ENCODE data around the gene CCDC177. TPM values are rescaled to one million over a fixed set of nuclear protein-coding genes. Genes with fewer than 3 reads are reported as not detected.

CCDC177 gene
- total RNA-seq, 4 donors from 2014 or later, result not detected

DNA sequence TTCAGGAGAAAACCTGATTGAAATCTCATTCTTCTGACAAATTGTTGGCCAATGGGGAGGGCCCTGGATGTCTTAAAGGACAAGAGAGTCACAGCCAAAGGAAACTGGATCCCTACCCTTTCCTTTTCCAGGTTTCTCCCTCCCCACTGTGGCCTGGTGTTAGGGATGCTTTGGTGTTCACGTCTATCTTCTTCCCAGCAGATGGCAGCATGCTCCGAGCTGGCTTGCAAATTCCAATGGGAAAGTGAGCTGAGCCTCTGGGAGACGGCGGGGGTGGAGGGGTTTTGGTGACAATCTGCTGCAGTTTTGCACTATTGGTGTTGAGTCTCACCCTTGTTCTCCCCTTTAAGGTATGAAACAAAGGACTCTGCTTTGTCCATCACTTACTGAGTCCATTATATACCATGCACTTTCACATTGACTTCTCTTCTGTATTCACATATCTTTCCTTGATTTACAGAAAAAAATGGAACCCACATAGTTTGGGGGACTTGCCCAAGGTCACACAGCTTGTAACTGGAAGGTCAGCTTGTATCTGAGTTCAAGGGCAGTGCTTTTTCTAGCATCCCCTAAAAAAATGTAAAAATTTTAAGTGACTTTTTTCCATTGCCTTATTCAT, 39.3 kb downstream of the CCDC177 start:
- TF ChIP-seq, protein P1, sequence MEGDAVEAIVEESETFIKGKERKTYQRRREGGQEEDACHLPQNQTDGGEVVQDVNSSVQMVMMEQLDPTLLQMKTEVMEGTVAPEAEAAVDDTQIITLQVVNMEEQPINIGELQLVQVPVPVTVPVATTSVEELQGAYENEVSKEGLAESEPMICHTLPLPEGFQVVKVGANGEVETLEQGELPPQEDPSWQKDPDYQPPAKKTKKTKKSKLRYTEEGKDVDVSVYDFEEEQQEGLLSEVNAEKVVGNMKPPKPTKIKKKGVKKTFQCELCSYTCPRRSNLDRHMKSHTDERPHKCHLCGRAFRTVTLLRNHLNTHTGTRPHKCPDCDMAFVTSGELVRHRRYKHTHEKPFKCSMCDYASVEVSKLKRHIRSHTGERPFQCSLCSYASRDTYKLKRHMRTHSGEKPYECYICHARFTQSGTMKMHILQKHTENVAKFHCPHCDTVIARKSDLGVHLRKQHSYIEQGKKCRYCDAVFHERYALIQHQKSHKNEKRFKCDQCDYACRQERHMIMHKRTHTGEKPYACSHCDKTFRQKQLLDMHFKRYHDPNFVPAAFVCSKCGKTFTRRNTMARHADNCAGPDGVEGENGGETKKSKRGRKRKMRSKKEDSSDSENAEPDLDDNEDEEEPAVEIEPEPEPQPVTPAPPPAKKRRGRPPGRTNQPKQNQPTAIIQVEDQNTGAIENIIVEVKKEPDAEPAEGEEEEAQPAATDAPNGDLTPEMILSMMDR (IDR thresholded peaks at IDR 0.05), result peak in 4 of 6 experiments; percentile 42 to 69 (median 51)
- no peak for TF ChIP-seq POLR2A (IDR thresholded peaks at IDR 0.05)
- peak; percentile 50 to 51 for DNase-seq
- Histone ChIP-seq H3K27me3 (no peaks in the 10 kb centered on the region), H3K36me3 (no peaks in the 10 kb centered on the region), H3K4me1 (no peaks in the 10 kb centered on the region), H3K9me3 (no peaks in the 10 kb centered on the region), H3K4me3 (replicated peaks in 1 of 3) (no peak overlapping the region), H3K27ac (no peak overlapping the region)
- intact Hi-C loops (cut with DNase I), result no loop called here
- WGBS, 2 donors, result 1 to 3% methylated on average over 4 of the region's 4 CpGs

DNA sequence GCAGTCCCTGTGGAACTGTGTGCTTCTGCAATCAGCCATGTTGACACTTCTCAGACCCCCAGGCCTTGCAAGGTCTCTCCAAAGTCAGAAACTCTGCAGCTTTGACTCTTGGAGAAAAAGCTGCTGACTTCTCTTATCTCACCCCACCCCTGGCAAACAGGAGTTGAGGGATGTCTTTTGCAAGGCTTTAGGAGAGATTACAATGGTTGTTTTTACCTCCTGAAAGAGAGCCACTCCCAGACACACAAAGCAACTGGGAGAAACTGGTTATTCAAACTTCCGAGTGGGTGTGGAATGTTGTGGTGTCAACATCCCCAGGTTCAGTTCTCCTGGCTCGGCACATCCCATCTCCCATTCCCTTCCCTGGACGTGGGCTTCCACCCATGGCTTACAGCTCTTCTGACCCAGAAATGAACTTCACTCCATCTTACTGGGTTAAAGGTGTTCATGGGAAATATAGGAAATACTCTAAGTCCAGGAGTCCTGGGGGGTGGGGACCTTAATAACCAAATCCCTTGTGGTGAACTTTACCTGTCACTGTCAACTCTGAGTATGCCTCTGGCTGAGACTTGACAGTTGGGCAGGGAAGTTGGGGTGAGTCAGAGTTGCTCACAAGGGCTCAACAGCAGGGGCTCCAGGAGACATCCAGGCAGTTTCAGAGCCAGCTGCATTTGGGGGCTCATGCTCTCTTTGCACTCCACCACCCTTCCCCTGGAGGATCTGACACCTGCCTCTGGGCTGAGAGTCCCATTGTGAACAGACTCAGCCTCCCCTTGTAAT, 41.9 kb downstream of the CCDC177 start:
- H3K4me1 ChIP-seq, result no peaks in the 10 kb centered on the region
- H3K36me3 ChIP-seq, result no peaks in the 10 kb centered on the region
- DNase-seq, result no peak
- no peaks in the 10 kb centered on the region for H3K9me3 ChIP-seq
- intact Hi-C loops (cut with DNase I), result no loop called here
- TF ChIP-seq POLR2A (IDR thresholded peaks at IDR 0.05), result no peak
- TF ChIP-seq, protein P1 (IDR thresholded peaks at IDR 0.05), result no peak
- no peak overlapping the region for H3K27ac ChIP-seq
- H3K27me3 ChIP-seq, result no peaks in the 10 kb centered on the region
- H3K4me3 ChIP-seq (replicated peaks in 1 of 3), result no peak overlapping the region
- WGBS, 2 donors, result 32 to 60% methylated on average over 3 of the region's 3 CpGs

DNA sequence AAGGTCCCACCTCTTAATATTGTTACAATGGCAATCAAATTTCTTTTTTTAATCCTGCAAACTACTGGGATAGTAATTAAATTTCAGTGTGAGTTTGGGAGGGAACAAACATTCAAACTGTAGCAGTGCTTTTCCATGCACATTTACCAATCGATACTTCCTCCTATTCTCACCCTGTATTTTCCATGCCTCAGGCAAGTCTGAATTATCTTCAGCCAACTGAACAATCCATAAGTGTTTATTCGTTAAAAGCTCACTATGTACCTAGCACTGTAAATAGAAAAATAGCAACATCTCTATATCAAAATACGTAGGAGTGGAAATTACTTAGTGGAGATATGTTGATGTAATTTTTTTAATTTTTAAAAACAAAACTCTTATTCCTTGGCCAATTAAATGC, 43.5 kb downstream of the CCDC177 start:
- no peak overlapping the region for H3K27ac ChIP-seq
- H3K27me3 ChIP-seq, result no peaks in the 10 kb centered on the region
- no peaks in the 10 kb centered on the region for H3K4me1 ChIP-seq
- intact Hi-C loops (cut with DNase I), result no loop called here
- DNase-seq, result no peak
- WGBS, 2 donors, result 88 to 89% methylated on average over 3 of the region's 3 CpGs
- no peak overlapping the region for H3K4me3 ChIP-seq (replicated peaks in 1 of 3)
- no peak for TF ChIP-seq POLR2A (IDR thresholded peaks at IDR 0.05)
- TF ChIP-seq, protein P1 (IDR thresholded peaks at IDR 0.05), result no peak
- H3K9me3 ChIP-seq, result no peaks in the 10 kb centered on the region
- H3K36me3 ChIP-seq, result no peaks in the 10 kb centered on the region

DNA sequence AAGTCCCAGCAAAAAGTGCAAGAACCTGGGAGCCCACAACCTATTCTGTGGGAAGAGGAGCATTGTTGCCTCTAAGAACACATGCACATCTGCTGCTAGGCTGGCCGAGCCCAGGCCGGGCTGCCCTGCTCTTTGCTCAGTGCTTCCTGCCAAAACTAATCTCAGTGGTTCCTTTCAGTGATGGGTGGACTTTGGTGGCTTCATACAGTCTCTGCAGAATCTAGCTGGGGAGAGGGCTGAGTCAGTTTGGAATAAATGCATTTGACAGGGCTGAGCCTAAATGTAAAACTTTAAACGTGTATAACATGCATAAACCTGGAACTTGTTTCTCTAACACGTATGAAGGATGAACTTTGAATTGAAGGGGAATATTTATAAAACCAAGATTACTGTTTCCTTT, 44.6 kb downstream of the CCDC177 start:
- Histone ChIP-seq H3K27ac (no peak overlapping the region), H3K4me1 (no peaks in the 10 kb centered on the region), H3K27me3 (no peaks in the 10 kb centered on the region), H3K4me3 (replicated peaks in 1 of 3) (no peak overlapping the region), H3K36me3 (no peaks in the 10 kb centered on the region), H3K9me3 (no peaks in the 10 kb centered on the region)
- DNase-seq, result no peak
- 63 to 74% methylated on average over 4 of the region's 4 CpGs for WGBS, 2 donors
- TF ChIP-seq, protein P1 (IDR thresholded peaks at IDR 0.05), result no peak
- TF ChIP-seq POLR2A (IDR thresholded peaks at IDR 0.05), result no peak
- intact Hi-C loops (cut with DNase I), result no loop called here

DNA sequence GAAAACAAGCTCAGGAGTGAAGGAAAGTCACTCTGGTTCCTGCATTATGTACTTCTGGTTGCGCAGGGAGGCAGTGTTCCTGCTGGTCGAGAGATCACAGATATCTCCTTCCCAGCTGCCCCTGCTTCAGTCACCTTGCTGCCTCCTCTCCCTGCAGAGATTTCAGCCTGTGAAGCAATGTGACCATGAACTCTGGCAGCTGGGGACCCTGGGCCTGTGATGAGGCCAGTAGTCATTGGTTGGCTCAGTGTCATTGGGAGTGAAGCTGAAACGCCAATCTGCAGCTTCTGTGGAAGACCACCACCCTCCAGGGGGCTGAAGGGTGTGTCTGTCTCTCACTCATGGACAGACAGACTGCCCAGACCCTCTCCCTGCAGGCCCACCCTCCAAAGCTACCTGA, 45.1 kb downstream of the CCDC177 start:
- Histone ChIP-seq H3K4me3 (replicated peaks in 1 of 3) (no peak overlapping the region), H3K36me3 (no peaks in the 10 kb centered on the region), H3K27ac (no peak overlapping the region), H3K4me1 (no peaks in the 10 kb centered on the region), H3K27me3 (no peaks in the 10 kb centered on the region), H3K9me3 (no peaks in the 10 kb centered on the region)
- DNase-seq, result no peak
- TF ChIP-seq POLR2A (IDR thresholded peaks at IDR 0.05), result no peak
- TF ChIP-seq, protein P1 (IDR thresholded peaks at IDR 0.05), result no peak
- 86 to 92% methylated on average over 3 of the region's 3 CpGs for WGBS, 2 donors
- intact Hi-C loops (cut with DNase I), result no loop called here

Data from thyroid gland (tissue), 4 donors.